H1 (cell line): Measurements from ENCODE around the gene YAF2. TPM values are rescaled to one million over a fixed set of nuclear protein-coding genes. Genes with fewer than 3 reads are reported as not detected.

Experiments used
- CTCF ChIA-PET: fragments of 300-600 bp; sonication (Branson Sonifier 250); formaldehyde crosslinking; loops from one replicate; lab custom pipeline; 2021; ENCODE audit not compliant: partially characterized antibody; lab: Charles Lee
- POLR2A ChIA-PET: fragments of 300-600 bp; sonication (Branson Sonifier 250); formaldehyde crosslinking; loops from one replicate; lab custom pipeline; 2021; ENCODE audit warnings: inconsistent platforms; ENCODE audit not compliant: partially characterized antibody; lab: Charles Lee
- DNase-seq, 2 experiments: peaks; one replicate each; pipeline versions ENCODE4 v3.0.0 to v3.0.0-alpha.2; 2010 to 2022; ENCODE audit warnings: low spot score in 2 of 2, low read depth in 1 of 2, mixed read lengths in 1 of 2
- FAIRE-seq: peaks from 2 replicates; lab custom pipeline; 2011; peaks lifted over from hg19 to GRCh38; lab: Jason Lieb, UNC
- H2AFZ ChIP-seq: 2 replicates; pipeline ENCODE4 v1.8.1; 2012; ENCODE audit warnings: low read length, inconsistent platforms
- H2AK5ac ChIP-seq: 2 replicates; pipeline ENCODE4 v1.6.1; 2013; ENCODE audit warnings: low read depth, low read length
- H2BK120ac ChIP-seq: replicated peaks from 2 replicates; pipeline ENCODE3; 2013; ENCODE audit warnings: low read depth, low read length, inconsistent platforms
- H2BK12ac ChIP-seq: 2 replicates; pipeline ENCODE4 v1.6.1; 2013; ENCODE audit warnings: low read depth, low read length
- H2BK15ac ChIP-seq: 2 replicates; pipeline ENCODE4 v1.6.1; 2013; ENCODE audit warnings: low read length
- H2BK20ac ChIP-seq: 2 replicates; pipeline ENCODE4 v1.6.1; 2013; ENCODE audit warnings: low read length
- H2BK5ac ChIP-seq: 2 replicates; pipeline ENCODE4 v1.6.1; 2013; ENCODE audit warnings: low read depth, low read length
- H3K14ac ChIP-seq: 2 replicates; pipeline ENCODE4 v1.6.1; 2013; ENCODE audit warnings: inconsistent platforms; ENCODE audit not compliant: insufficient read length
- H3K18ac ChIP-seq: 2 replicates; pipeline ENCODE4 v1.6.1; 2013; ENCODE audit warnings: low read length; ENCODE audit errors: extremely low read depth
- H3K23ac ChIP-seq: 2 replicates; pipeline ENCODE4 v1.6.1; 2013; ENCODE audit warnings: inconsistent platforms; ENCODE audit not compliant: insufficient read length
- H3K23me2 ChIP-seq: 2 replicates; pipeline ENCODE4 v1.6.1; 2013; ENCODE audit warnings: low read depth, low read length
- H3K27ac ChIP-seq: 2 replicates; pipeline ENCODE4 v1.6.1; 2011; ENCODE audit warnings: low read depth, low read length, inconsistent platforms
- H3K27me3 ChIP-seq, 4 experiments: replicated peaks in 1 of 4; 1 replicate in 1 of 4; 2 replicates in 3 of 4; pipeline versions ENCODE4 v1.6.1 to v1.8.1; 2011 to 2013; ENCODE audit warnings: low read length in 3 of 4, mild to moderate bottlenecking in 3 of 4, inconsistent platforms in 2 of 4, mixed read lengths in 2 of 4, moderate library complexity in 1 of 4; ENCODE audit not compliant: control insufficient read depth in 3 of 4, insufficient read depth in 3 of 4; ENCODE audit errors: extremely low read depth in 1 of 4
- H3K36me3 ChIP-seq, 4 experiments: 2 replicates each; pipeline versions ENCODE4 v1.6.1 to v1.8.1; 2011 to 2013; ENCODE audit warnings: mild to moderate bottlenecking in 4 of 4, low read length in 3 of 4, moderate library complexity in 2 of 4, control low read depth in 1 of 4, inconsistent platforms in 1 of 4; ENCODE audit not compliant: insufficient read depth in 4 of 4, control insufficient read depth in 2 of 4
- H3K4ac ChIP-seq: replicated peaks from 2 replicates; pipeline ENCODE3; 2013; ENCODE audit warnings: low read length, low read depth, mixed read lengths, inconsistent platforms; ENCODE audit not compliant: insufficient read length
- H3K4me1 ChIP-seq, 4 experiments: replicated peaks in 1 of 4; 1 replicate in 1 of 4; 2 replicates in 3 of 4; pipeline versions ENCODE4 v1.6.1 to v1.8.1; 2011 to 2013; ENCODE audit warnings: low read length in 3 of 4, inconsistent platforms in 2 of 4, mixed read lengths in 1 of 4; ENCODE audit not compliant: insufficient read depth in 4 of 4, control insufficient read depth in 3 of 4
- H3K4me2 ChIP-seq, 2 experiments: 2 replicates each; pipeline versions ENCODE4 v1.6.1 to v1.8.1; 2011 to 2013; ENCODE audit warnings: low read depth in 2 of 2, low read length in 2 of 2, control low read depth in 1 of 2, inconsistent platforms in 1 of 2, mild to moderate bottlenecking in 1 of 2; ENCODE audit not compliant: insufficient read depth in 1 of 2
- H3K4me3 ChIP-seq, 4 experiments: fragments of 200-600, 300-600 bp in 1 of 4; sonication (generic), shearing (Covaris generic), sonication (Bioruptor Twin) in 1 of 4; 2 replicates each; pipeline versions ENCODE4 v1.5.1 to v1.8.1; 2011 to 2016; ENCODE audit warnings: low read length in 4 of 4, low read depth in 3 of 4, control low read depth in 2 of 4, inconsistent platforms in 2 of 4, mild to moderate bottlenecking in 2 of 4, mixed read lengths in 1 of 4, moderate library complexity in 1 of 4; ENCODE audit not compliant: insufficient read depth in 2 of 4; ENCODE audit errors: extremely low read depth in 1 of 4
- H3K56ac ChIP-seq: replicated peaks from 2 replicates; pipeline ENCODE3; 2013; ENCODE audit warnings: low read depth, mild to moderate bottlenecking, mixed read lengths, low read length, inconsistent platforms; ENCODE audit not compliant: insufficient read length
- H3K79me1 ChIP-seq: 2 replicates; pipeline ENCODE4 v1.6.1; 2013; ENCODE audit warnings: low read depth, low read length, control low read depth
- H3K79me2 ChIP-seq, 2 experiments: 2 replicates each; pipeline versions ENCODE4 v1.6.1 to v1.8.1; 2012 to 2013; ENCODE audit warnings: low read length in 2 of 2, mild to moderate bottlenecking in 2 of 2, inconsistent platforms in 1 of 2; ENCODE audit not compliant: insufficient read depth in 2 of 2, control insufficient read depth in 1 of 2
- H3K9ac ChIP-seq, 4 experiments: replicated peaks in 1 of 4; 1 replicate in 1 of 4; 2 replicates in 3 of 4; pipeline versions ENCODE4 v1.6.1 to v1.8.1; 2011 to 2013; ENCODE audit warnings: low read depth in 3 of 4, low read length in 3 of 4, control low read depth in 2 of 4, mild to moderate bottlenecking in 2 of 4, moderate library complexity in 2 of 4, inconsistent platforms in 1 of 4; ENCODE audit errors: extremely low read depth in 1 of 4
- H3K9me3 ChIP-seq, 2 experiments: 2 replicates each; pipeline versions ENCODE4 v1.6.1 to v1.8.1; 2012 to 2013; ENCODE audit warnings: mild to moderate bottlenecking in 2 of 2, moderate library complexity in 2 of 2, control low read depth in 1 of 2, inconsistent platforms in 1 of 2, low read depth in 1 of 2, low read length in 1 of 2, mixed read lengths in 1 of 2; ENCODE audit not compliant: insufficient read depth in 2 of 2
- H4K20me1 ChIP-seq, 2 experiments: replicated peaks in 1 of 2; 2 replicates each; pipeline versions ENCODE3 to v1.8.1; 2011 to 2013; ENCODE audit warnings: inconsistent platforms in 2 of 2, low read length in 2 of 2, mild to moderate bottlenecking in 1 of 2; ENCODE audit not compliant: insufficient read depth in 2 of 2, control insufficient read depth in 1 of 2
- H4K5ac ChIP-seq: 2 replicates; pipeline ENCODE4 v1.6.1; 2013; ENCODE audit warnings: low read length, low read depth, mixed read lengths, inconsistent platforms; ENCODE audit not compliant: insufficient read length
- H4K8ac ChIP-seq: 2 replicates; pipeline ENCODE4 v1.8.0; 2013; ENCODE audit warnings: mild to moderate bottlenecking, moderate library complexity, low read length, inconsistent platforms; ENCODE audit not compliant: insufficient read depth; ENCODE audit errors: extremely low read depth
- H4K91ac ChIP-seq: replicated peaks from 2 replicates; pipeline ENCODE3; 2013; ENCODE audit warnings: low read length, mixed read lengths, inconsistent platforms; ENCODE audit not compliant: insufficient read length
- ASH2L ChIP-seq: fragments of 200-600, 300-600 bp; sonication (generic); IDR thresholded peaks from one replicate; pipeline ENCODE4 v1.7.1; 2017; ENCODE audit warnings: low read length
- polyA plus RNA-seq, 7 experiments: library from polyadenylated mRNA; depleted of rRNA in 3 of 7; stranded (reverse) in 5 of 7; unstranded in 2 of 7; fragments of >200 nt in 5 of 7; fragments of 200-250 nt in 2 of 7; gene quantifications; 1 replicate in 5 of 7; 2 replicates in 1 of 7; 4 replicates in 1 of 7; pipeline versions ENCODE4 v1.2.1 to v1.2.3, GENCODE V29; 2011 to 2013; ENCODE audit warnings: missing spikeins in 2 of 7, mixed read lengths in 2 of 7
- total RNA-seq: library from RNA; stranded (reverse); fragmentation: NEBNext Ultra II Directional; extraction: Animal tissue kit (Norgen Biotek cat#: 25700); gene quantifications from 2 replicates; pipeline ENCODE4 v1.2.1, GENCODE V29; 2021

Gene YAF2
- total and polyA plus RNA-seq, 2 of the 8 experiments (the other 6 are each of a cell fraction or from before 2014, with no cell fraction given), result 0.50 to 2.2 TPM

- no peak for FAIRE-seq
- no peak overlapping the region for H4K91ac ChIP-seq
- no peak overlapping the region for H2BK15ac ChIP-seq
- H4K20me1 ChIP-seq, result no peaks in the 10 kb centered on the region
- peaks cover 0 to 5% of the 10 kb centered on the region in 2 experiments; a peak in 1 of 4 replicates for H3K9me3 ChIP-seq
- no peak overlapping the region for H3K4me3 ChIP-seq
- no peak overlapping the region for H3K23ac ChIP-seq
- no peak overlapping the region for H3K14ac ChIP-seq
- no peak overlapping the region for H3K27ac ChIP-seq
- peaks cover 0 to 2% (median under 1%) of the 10 kb centered on the region in 4 experiments; a peak in 1 of 7 replicates for H3K4me1 ChIP-seq
- no peak overlapping the region for H4K5ac ChIP-seq
- no peaks in the 10 kb centered on the region for H3K27me3 ChIP-seq
- H3K4ac ChIP-seq, result no peak overlapping the region
- ChIA-PET POLR2A (no interaction called here), CTCF (no interaction called here)
- no peak overlapping the region for H2BK12ac ChIP-seq
- H2AK5ac ChIP-seq, result no peak overlapping the region
- H3K23me2 ChIP-seq, result no peaks in the 10 kb centered on the region
- H4K8ac ChIP-seq, result no peak overlapping the region
- H3K79me1 ChIP-seq, result no peaks in the 10 kb centered on the region
- no peak overlapping the region for H2BK5ac ChIP-seq
- no peak overlapping the region for H3K56ac ChIP-seq
- no peak overlapping the region for H2AFZ ChIP-seq
- H2BK120ac ChIP-seq, result no peak overlapping the region
- no peak overlapping the region for H2BK20ac ChIP-seq
- no peak overlapping the region for H3K18ac ChIP-seq
- no peaks in the 10 kb centered on the region for H3K79me2 ChIP-seq
- no peak overlapping the region for H3K9ac ChIP-seq
- no peak for TF ChIP-seq ASH2L
- H3K36me3 ChIP-seq, result no peaks in the 10 kb centered on the region
- no peak for DNase-seq
- H3K4me2 ChIP-seq, result no peak overlapping the region
Observed at GRCh38 chr12:42278128-42278510, 40.1 kb upstream of the YAF2 start.
